CD8-positive, alpha-beta memory T cell (primary cell): Measurements from ENCODE around the gene ITGB7. TPM values are rescaled to one million over a fixed set of nuclear protein-coding genes. Genes with fewer than 3 reads are reported as not detected.
"Not testable (repeated sequence)": the region's sequence is repeated elsewhere in the genome, so short reads cannot be mapped to it uniquely, and the experiment has no call there.

Experiments used
- CTCF ChIA-PET: fragments of 350-600 bp; sonication (Branson Sonifier 250); formaldehyde crosslinking; loops from one replicate; lab custom pipeline; 2021; ENCODE audit warnings: antibody characterized with exemption; lab: Charles Lee
- POLR2A ChIA-PET: fragments of 350-600 bp; sonication (Branson Sonifier 250); formaldehyde crosslinking; loops from one replicate; lab custom pipeline; 2021; ENCODE audit warnings: antibody characterized with exemption; lab: Charles Lee
- DNase-seq, 5 donors: peaks; one replicate each; pipeline versions ENCODE4 v3.0.0 to v3.0.0-alpha.2; 2020 to 2022; ENCODE audit warnings: mixed read lengths in 1 of 5
- H3K27ac ChIP-seq: one replicate; pipeline ENCODE4 v1.7.0; 2013; ENCODE audit warnings: low read depth, mild to moderate bottlenecking, low read length, moderate library complexity
- H3K27me3 ChIP-seq: 2 replicates; pipeline ENCODE4 v1.7.0; 2013; ENCODE audit warnings: low read length, mild to moderate bottlenecking; ENCODE audit not compliant: insufficient read depth, poor library complexity, severe bottlenecking
- H3K36me3 ChIP-seq: 2 replicates; pipeline ENCODE4 v1.7.0; 2013; ENCODE audit warnings: mild to moderate bottlenecking, low read length, moderate library complexity; ENCODE audit not compliant: insufficient read depth
- H3K4me1 ChIP-seq: 2 replicates; pipeline ENCODE4 v1.7.0; 2013; ENCODE audit warnings: mild to moderate bottlenecking, low read length, moderate library complexity; ENCODE audit not compliant: insufficient read depth
- H3K4me3 ChIP-seq: 2 replicates; pipeline ENCODE4 v1.7.0; 2013; ENCODE audit warnings: mild to moderate bottlenecking, low read length
- H3K9me3 ChIP-seq: 2 replicates; pipeline ENCODE4 v1.7.0; 2013; ENCODE audit warnings: mild to moderate bottlenecking, low read length
- H3K27ac Mint-ChIP-seq, 8 donors: one replicate each; pipeline ENCODE4 v1.8.0; 2020 to 2021; ENCODE audit warnings: mixed read lengths in 8 of 8, mild to moderate bottlenecking in 6 of 8, inconsistent platforms in 3 of 8, moderate library complexity in 3 of 8
- H3K27me3 Mint-ChIP-seq, 2 donors: one replicate each; pipeline ENCODE4 v1.8.0; 2020 to 2021; ENCODE audit warnings: mixed read lengths in 2 of 2, mild to moderate bottlenecking in 1 of 2, moderate library complexity in 1 of 2
- H3K36me3 Mint-ChIP-seq, 3 donors: one replicate each; pipeline ENCODE4 v1.8.0; 2020 to 2021; ENCODE audit warnings: mixed read lengths in 3 of 3, inconsistent platforms in 1 of 3, mild to moderate bottlenecking in 1 of 3
- H3K4me1 Mint-ChIP-seq, 3 donors: one replicate each; pipeline ENCODE4 v1.8.0; 2020 to 2021; ENCODE audit warnings: mixed read lengths in 3 of 3, inconsistent platforms in 1 of 3, mild to moderate bottlenecking in 1 of 3
- H3K4me3 Mint-ChIP-seq, 7 donors: one replicate each; pipeline ENCODE4 v1.8.0; 2020 to 2021; ENCODE audit warnings: mixed read lengths in 7 of 7, mild to moderate bottlenecking in 6 of 7, moderate library complexity in 4 of 7, inconsistent platforms in 2 of 7
- H3K9me3 Mint-ChIP-seq, 5 donors: one replicate each; pipeline ENCODE4 v1.8.0; 2020 to 2022; ENCODE audit warnings: mixed read lengths in 5 of 5, mild to moderate bottlenecking in 3 of 5, moderate library complexity in 2 of 5, inconsistent platforms in 1 of 5
- polyA plus RNA-seq: library from polyadenylated mRNA; unstranded; fragments of 300-500 nt; fragmentation: Illumina TruSeq; gene quantifications from one replicate; pipeline ENCODE4 v1.2.3, GENCODE V29; 2021
- total RNA-seq, 2 experiments: library from RNA; stranded (reverse); gene quantifications; one replicate each; pipeline ENCODE4 v1.2.3, GENCODE V29; 2021

Gene ITGB7
- total and polyA plus RNA-seq, 3 experiments from 2014 or later, result 292 to 339 (median 339) TPM

GRCh38 chr12:53166837-53167236 is 40.2 kb downstream of the ITGB7 start:
- Mint-ChIP-seq H3K4me1 (no peaks in the 10 kb centered on the region), H3K27me3 (no peaks in the 10 kb centered on the region), H3K4me3 (no peak overlapping the region), H3K9me3 (no peaks in the 10 kb centered on the region), H3K27ac (no peak overlapping the region), H3K36me3 (peaks cover 0 to 13% (median 3%) of the 10 kb centered on the region in 3 donors)
- ChIA-PET CTCF (interaction anchor here (0.8 kb wide), 1 partner anchor 47 kb away, joined by 3 read pairs; no protein-coding TSS in a partner anchor), POLR2A (no interaction called here)
- no peak for DNase-seq
- Histone ChIP-seq H3K36me3 (no peaks in the 10 kb centered on the region), H3K27ac (no peak overlapping the region), H3K4me3 (no peak overlapping the region), H3K4me1 (no peaks in the 10 kb centered on the region), H3K9me3 (no peaks in the 10 kb centered on the region), H3K27me3 (no peaks in the 10 kb centered on the region)

- POLR2A ChIA-PET, H3K36me3 Mint-ChIP-seq: not testable (repeated sequence)
These were observed 44.0 kb downstream of the ITGB7 start for GRCh38 chr12:53163008-53163407.

GRCh38 chr12:53161119-53161911 is 45.7 kb downstream of the ITGB7 start:
- Mint-ChIP-seq H3K9me3 (no peaks in the 10 kb centered on the region), H3K27ac (no peak overlapping the region), H3K36me3 (no peaks in the 10 kb centered on the region), H3K27me3 (no peaks in the 10 kb centered on the region), H3K4me1 (peaks cover 6 to 8% (median 6%) of the 10 kb centered on the region in 3 donors), H3K4me3 (no peak overlapping the region)
- peaks cover 8% of the 10 kb centered on the region for H3K4me1 ChIP-seq
- no peaks in the 10 kb centered on the region for H3K27me3 ChIP-seq
- ChIA-PET CTCF (interaction anchor here (1.2 to 4.7 kb wide), 15 partner anchors 20 to 163 kb away, joined by 4 to 50 read pairs (median 18); partner anchors contain the start of genes AAAS, CSAD, ESPL1 and ZNF740), POLR2A (no interaction called here)
- no peaks in the 10 kb centered on the region for H3K36me3 ChIP-seq
- no peak for DNase-seq
- no peak overlapping the region for H3K27ac ChIP-seq
- H3K9me3 ChIP-seq, result no peaks in the 10 kb centered on the region
- no peak overlapping the region for H3K4me3 ChIP-seq

More at GRCh38 chr12:53163008-53163407, 44.0 kb downstream of the ITGB7 start:
- H3K27me3 Mint-ChIP-seq, H3K4me3 ChIP-seq, H3K27ac ChIP-seq, H3K36me3 ChIP-seq, H3K9me3 Mint-ChIP-seq, H3K4me1 ChIP-seq, H3K9me3 ChIP-seq, DNase-seq, H3K4me3 Mint-ChIP-seq, H3K4me1 Mint-ChIP-seq, H3K27ac Mint-ChIP-seq, H3K27me3 ChIP-seq: not testable (repeated sequence)
- CTCF ChIA-PET, result interaction anchor here (1.6 kb wide), 1 partner anchor 158 kb away, joined by 4 read pairs; the partner anchor contains the start of gene AAAS

GRCh38 chr12:53160673-53161072 is 46.4 kb downstream of the ITGB7 start:
- Mint-ChIP-seq H3K9me3 (no peaks in the 10 kb centered on the region), H3K4me1 (peaks cover 6 to 8% (median 6%) of the 10 kb centered on the region in 3 donors), H3K27me3 (no peaks in the 10 kb centered on the region), H3K36me3 (no peaks in the 10 kb centered on the region), H3K4me3 (no peak overlapping the region), H3K27ac (no peak overlapping the region)
- H3K4me3 ChIP-seq, result no peak overlapping the region
- H3K4me1 ChIP-seq, result peaks cover 8% of the 10 kb centered on the region
- H3K27me3 ChIP-seq, result no peaks in the 10 kb centered on the region
- no peak for DNase-seq
- no peak overlapping the region for H3K27ac ChIP-seq
- H3K36me3 ChIP-seq, result no peaks in the 10 kb centered on the region
- ChIA-PET CTCF (interaction anchor here (1.0 to 4.7 kb wide), 23 partner anchors 8 to 163 kb away, joined by 3 to 50 read pairs (median 7); partner anchors contain the start of genes AAAS, CSAD, ESPL1 and IGFBP6), POLR2A (no interaction called here)
- H3K9me3 ChIP-seq, result no peaks in the 10 kb centered on the region

GRCh38 chr12:53160000-53160399 is 47.1 kb downstream of the ITGB7 start:
- Histone ChIP-seq H3K9me3 (no peaks in the 10 kb centered on the region), H3K27me3 (no peaks in the 10 kb centered on the region), H3K4me3 (no peak overlapping the region), H3K27ac (no peak overlapping the region), H3K36me3 (no peaks in the 10 kb centered on the region), H3K4me1 (peaks cover 8% of the 10 kb centered on the region)
- POLR2A ChIA-PET, result interaction anchor here (1.1 to 1.5 kb wide), 2 partner anchors 21 to 91 kb away, joined by 4 to 6 read pairs; partner anchors contain the start of gene CSAD
- peaks cover 6 to 8% (median 6%) of the 10 kb centered on the region in 3 donors for H3K4me1 Mint-ChIP-seq
- H3K27me3 Mint-ChIP-seq, result no peaks in the 10 kb centered on the region
- peak overlapping the region in 1 of 8 donors; percentile 81 for H3K27ac Mint-ChIP-seq
- DNase-seq, result no peak
- H3K4me3 Mint-ChIP-seq, result no peak overlapping the region
- CTCF ChIA-PET, result interaction anchor here (0.7 to 4.7 kb wide), 40 partner anchors 9 to 261 kb away, joined by 3 to 50 read pairs (median 6); partner anchors contain the start of genes AAAS, CSAD, ESPL1 and IGFBP6
- no peaks in the 10 kb centered on the region for H3K9me3 Mint-ChIP-seq
- no peaks in the 10 kb centered on the region for H3K36me3 Mint-ChIP-seq

- Mint-ChIP-seq H3K4me3 (no peak overlapping the region), H3K9me3 (no peaks in the 10 kb centered on the region)
These were observed 47.7 kb downstream of the ITGB7 start for GRCh38 chr12:53159195-53159839.

GRCh38 chr12:53152390-53152789 is 54.7 kb downstream of the ITGB7 start:
- POLR2A ChIA-PET, result no interaction called here
- no peak overlapping the region for H3K4me3 Mint-ChIP-seq
- H3K27me3 Mint-ChIP-seq, result no peaks in the 10 kb centered on the region

More at GRCh38 chr12:53159195-53159839, 47.7 kb downstream of the ITGB7 start:
- H3K4me1 Mint-ChIP-seq, result peaks cover 6 to 8% (median 6%) of the 10 kb centered on the region in 3 donors
- DNase-seq, result peak; percentile 76 to 91 (median 83)
- H3K27ac ChIP-seq, result no peak overlapping the region
- H3K27me3 ChIP-seq, result no peaks in the 10 kb centered on the region
- H3K27me3 Mint-ChIP-seq, result no peaks in the 10 kb centered on the region
- no peak overlapping the region for H3K4me3 ChIP-seq
- POLR2A ChIA-PET, result interaction anchor here (1.1 to 1.5 kb wide), 2 partner anchors 22 to 92 kb away, joined by 4 to 6 read pairs; partner anchors contain the start of gene CSAD
- H3K27ac Mint-ChIP-seq, result peak overlapping the region in 6 of 8 donors; percentile 26 to 81 (median 42)
- H3K36me3 ChIP-seq, result no peaks in the 10 kb centered on the region
- CTCF ChIA-PET, result interaction anchor here (0.7 to 4.7 kb wide), 41 partner anchors 9 to 262 kb away, joined by 3 to 50 read pairs (median 5); partner anchors contain the start of genes AAAS, CSAD, ESPL1 and IGFBP6
- H3K36me3 Mint-ChIP-seq, result no peaks in the 10 kb centered on the region
- no peaks in the 10 kb centered on the region for H3K9me3 ChIP-seq
- H3K4me1 ChIP-seq, result peaks cover 8% of the 10 kb centered on the region

More at GRCh38 chr12:53152390-53152789, 54.7 kb downstream of the ITGB7 start:
- H3K9me3 ChIP-seq, result no peaks in the 10 kb centered on the region
- Mint-ChIP-seq H3K27ac (no peak overlapping the region), H3K36me3 (no peaks in the 10 kb centered on the region), H3K4me1 (no peaks in the 10 kb centered on the region), H3K9me3 (no peaks in the 10 kb centered on the region)
- H3K27me3 ChIP-seq, result no peaks in the 10 kb centered on the region
- DNase-seq, result no peak
- H3K4me1 ChIP-seq, result no peaks in the 10 kb centered on the region
- CTCF ChIA-PET, result interaction anchor here (1.0 kb wide), 2 partner anchors 28 to 99 kb away, joined by 3 read pairs; partner anchors contain the start of gene ZNF740
- H3K4me3 ChIP-seq, result no peak overlapping the region
- H3K27ac ChIP-seq, result no peak overlapping the region
- H3K36me3 ChIP-seq, result no peaks in the 10 kb centered on the region
